Upper lobe of left lung (tissue), 6 donors: ENCODE results near the gene B3GNT9. TPM values are rescaled to one million over a fixed set of nuclear protein-coding genes. Genes with fewer than 3 reads are reported as not detected.

Experiments used
- ATAC-seq, 2 donors: fragments of 200-7000 bp; cut with Tn5 transposase; one replicate each; pipeline ENCODE4 v1.9.1; 2022; ENCODE audit warnings: mild to moderate bottlenecking in 2 of 2, moderate library complexity in 2 of 2; ENCODE audit not compliant: low FRiP score in 2 of 2
- DNase-seq, 2 donors: peaks; one replicate each; pipeline ENCODE4 v3.0.0-alpha.2; 2019 to 2020
- H3K27ac ChIP-seq, 4 donors: fragments of 200-600 bp; sonication (generic); one replicate each; pipeline ENCODE4 v1.5.1; 2016 to 2019
- H3K27me3 ChIP-seq, 4 donors: fragments of 200-600 bp; sonication (generic); one replicate each; pipeline ENCODE4 v1.5.1; 2017 to 2019
- H3K36me3 ChIP-seq, 4 donors: fragments of 200-600 bp; sonication (generic); one replicate each; pipeline ENCODE4 v1.5.1; 2016 to 2019
- H3K4me1 ChIP-seq, 4 donors: fragments of 200-600 bp; sonication (generic); one replicate each; pipeline ENCODE4 v1.5.1; 2018 to 2019
- H3K4me3 ChIP-seq, 4 donors: fragments of 200-600 bp; sonication (generic); one replicate each; pipeline ENCODE4 v1.5.1; 2017 to 2019; ENCODE audit warnings: mild to moderate bottlenecking in 2 of 4, moderate library complexity in 1 of 4
- H3K9me3 ChIP-seq, 4 donors: fragments of 200-600 bp; sonication (generic); one replicate each; pipeline ENCODE4 v1.5.1; 2018 to 2019
- CTCF ChIP-seq, 6 experiments: fragments of 450-650 bp in 4 of 6; fragments of 200-600 bp in 2 of 6; sonication (generic) in 2 of 6; IDR thresholded peaks; one replicate each; pipeline ENCODE4 v1.5.1; 2016 to 2019; ENCODE audit warnings: antibody characterized with exemption in 6 of 6
- EP300 ChIP-seq, 4 donors: sonication (generic); formaldehyde crosslinking; IDR thresholded peaks; one replicate each; pipeline ENCODE4 v1.5.1; 2017; ENCODE audit warnings: antibody characterized with exemption in 4 of 4, control low read depth in 2 of 4
- POLR2A ChIP-seq, 4 donors: fragments of 450-650 bp; IDR thresholded peaks; one replicate each; pipeline ENCODE4 v1.5.1; 2016 to 2017; ENCODE audit warnings: antibody characterized with exemption in 4 of 4, mild to moderate bottlenecking in 2 of 4
- POLR2AphosphoS5 ChIP-seq, 2 donors: sonication (generic); formaldehyde crosslinking; IDR thresholded peaks; one replicate each; pipeline ENCODE4 v1.5.1; 2017; ENCODE audit warnings: antibody characterized with exemption in 2 of 2
- WGBS, 2 donors: methylation state at CpG; one replicate each; pipeline ENCODE4 v1.1.5; 2017 to 2018; 5-methylcytosine and 5-hydroxymethylcytosine counted together
- total RNA-seq, 6 donors: library from RNA; depleted of rRNA in 4 of 6; stranded (reverse); fragments of >200 nt in 4 of 6; gene quantifications; one replicate each; pipeline versions ENCODE4 v1.1.0 to v1.2.1, GENCODE V29; 2016 to 2021
- donor health status: DM: no; HTN: no; CAD: no; lungs with moderate emphysema.
- donor health status: DM: no; HTN: yes; CAD: no; lungs with severe emphysema.

B3GNT9 gene
- total RNA-seq, 6 donors from 2014 or later, result 6.3 to 20.8 (median 17.7) TPM

GRCh38 chr16:67183627-67184452 lies 33.0 kb upstream of the B3GNT9 start, which contains the start of gene MATCAP1:
TSS of gene MATCAP1 (minus strand) at chr16:67183963. CDS start at chr16:67180610, 3,353 bp downstream.
- peak; percentile 48 to 74 for TF ChIP-seq POLR2AphosphoS5 (IDR thresholded peaks at IDR 0.05)
- TF ChIP-seq POLR2A (IDR thresholded peaks at IDR 0.05), result peak in 2 of 4 donors; percentile 35 to 73
- peak in 2 of 6 experiments; percentile 17 to 25 for TF ChIP-seq CTCF (IDR thresholded peaks at IDR 0.05)
- no peak for TF ChIP-seq EP300 (IDR thresholded peaks at IDR 0.05)
- peaks cover 30 to 41% (median 34%) of the 10 kb centered on the region in 4 donors for H3K4me1 ChIP-seq
- WGBS, 2 donors, result 0% methylated on average over 18 to 49 of the region's 77 CpGs

GRCh38 chr16:67183284-67183626 lies 32.5 kb upstream of the B3GNT9 start:
- peaks cover 36 to 45% (median 39%) of the 10 kb centered on the region in 4 donors for H3K4me1 ChIP-seq
- WGBS, 2 donors, result 2 to 8% methylated on average over 11 of the region's 11 CpGs
- TF ChIP-seq EP300 (IDR thresholded peaks at IDR 0.05) (no peak), POLR2AphosphoS5 (IDR thresholded peaks at IDR 0.05) (no peak), CTCF (IDR thresholded peaks at IDR 0.05) (no peak), POLR2A (IDR thresholded peaks at IDR 0.05) (no peak)
- no peaks in the 10 kb centered on the region for H3K36me3 ChIP-seq
- no peak for DNase-seq
- no peaks in the 10 kb centered on the region for H3K27me3 ChIP-seq
- no peak for ATAC-seq
- peak overlapping the region in 3 of 4 donors; percentile 65 to 84 (median 84) for H3K4me3 ChIP-seq
- H3K9me3 ChIP-seq, result no peaks in the 10 kb centered on the region
- peak overlapping the region; percentile 95 to 98 (median 96) for H3K27ac ChIP-seq

More at GRCh38 chr16:67183627-67184452, 33.0 kb upstream of the B3GNT9 start, which contains the start of gene MATCAP1:
- peak within 1 kb of the TSS; percentile 65 to 84 (median 76) for H3K4me3 ChIP-seq
- peak; percentile 96 to 99 for DNase-seq
- H3K9me3 ChIP-seq, result no peaks in the 10 kb centered on the region
- H3K27me3 ChIP-seq, result no peaks in the 10 kb centered on the region
- peak within 1 kb of the TSS; percentile 95 to 98 (median 96) for H3K27ac ChIP-seq
- ATAC-seq, result peak; percentile 96
- no peaks in the 10 kb centered on the region for H3K36me3 ChIP-seq

GRCh38 chr16:67182288-67182687 lies 31.5 kb upstream of the B3GNT9 start:
- DNase-seq (no peak), ATAC-seq (no peak)
- Histone ChIP-seq H3K4me3 (no peak overlapping the region), H3K36me3 (no peaks in the 10 kb centered on the region), H3K27ac (no peak overlapping the region), H3K4me1 (peaks cover 45 to 53% (median 47%) of the 10 kb centered on the region in 4 donors), H3K9me3 (no peaks in the 10 kb centered on the region), H3K27me3 (no peaks in the 10 kb centered on the region)
- TF ChIP-seq POLR2AphosphoS5 (IDR thresholded peaks at IDR 0.05) (no peak), POLR2A (IDR thresholded peaks at IDR 0.05) (no peak), EP300 (IDR thresholded peaks at IDR 0.05) (no peak), CTCF (IDR thresholded peaks at IDR 0.05) (no peak)
- 83 to 88% methylated on average over 2 of the region's 2 CpGs for WGBS, 2 donors

- Histone ChIP-seq H3K4me1 (peaks cover 45 to 53% (median 47%) of the 10 kb centered on the region in 4 donors), H3K36me3 (no peaks in the 10 kb centered on the region), H3K9me3 (no peaks in the 10 kb centered on the region), H3K27me3 (no peaks in the 10 kb centered on the region), H3K27ac (peak overlapping the region in 1 of 4 donors; percentile 54), H3K4me3 (no peak overlapping the region)
- 80 to 82% methylated on average over 2 of the region's 2 CpGs for WGBS, 2 donors
- ATAC-seq (no peak), DNase-seq (no peak)
- TF ChIP-seq EP300 (IDR thresholded peaks at IDR 0.05) (no peak), POLR2AphosphoS5 (IDR thresholded peaks at IDR 0.05) (no peak), CTCF (IDR thresholded peaks at IDR 0.05) (no peak)
Observed at GRCh38 chr16:67181346-67181745, 30.5 kb upstream of the B3GNT9 start.
